Hepatocyte (in vitro differentiated cells): ENCODE data around the gene RABL3.

Experiments used
- CTCF ChIP-seq: fragments of 200-600 bp; sonication (generic); IDR thresholded peaks from 2 replicates; pipeline ENCODE4 v1.5.1; 2016; ENCODE audit warnings: antibody characterized with exemption, mild to moderate bottlenecking; ENCODE audit not compliant: poor library complexity
- EZH2 ChIP-seq: fragments of 200-600 bp; sonication (generic); IDR thresholded peaks from 2 replicates; pipeline ENCODE4 v1.6.1; 2016; ENCODE audit warnings: antibody characterized with exemption, mild to moderate bottlenecking, borderline replicate concordance

- no peak for TF ChIP-seq CTCF
- TF ChIP-seq EZH2: no peak
Measured at GRCh38 chr3:120765830-120766493, 23.6 kb upstream of the RABL3 start.
